Cerebellar nuclear complex (tissue), 1 donor: ENCODE data around the gene TMEM132A.

Source experiments
- DNase-seq, 2 experiments: peaks; one replicate each; lab custom pipeline; 2025; lab: John Stamatoyannopoulos, UW

The TMEM132A gene

GRCh38 chr11:60937811-60938210 lies 13.6 kb downstream of the TMEM132A start:
- no peak for DNase-seq

- DNase-seq: no peak
These were observed 14.2 kb downstream of the TMEM132A start for GRCh38 chr11:60938500-60938899.

GRCh38 chr11:60939301-60939700 lies 15.0 kb downstream of the TMEM132A start:
- no peak for DNase-seq

GRCh38 chr11:60939855-60940254 lies 15.6 kb downstream of the TMEM132A start:
- DNase-seq: no peak

GRCh38 chr11:60941371-60942119 lies 17.3 kb downstream of the TMEM132A start:
- DNase-seq: no peak

GRCh38 chr11:60942219-60942618 lies 18.0 kb downstream of the TMEM132A start:
- no peak for DNase-seq

GRCh38 chr11:60942970-60943565 lies 18.8 kb downstream of the TMEM132A start:
- DNase-seq: no peak

- no peak for DNase-seq
These were observed 20.4 kb downstream of the TMEM132A start for GRCh38 chr11:60944490-60945294.

GRCh38 chr11:60945295-60945667 lies 21.0 kb downstream of the TMEM132A start:
- DNase-seq: no peak

GRCh38 chr11:60946601-60947264 lies 22.5 kb downstream of the TMEM132A start:
- no peak for DNase-seq

- DNase-seq: no peak
These were observed 23.4 kb downstream of the TMEM132A start for GRCh38 chr11:60947700-60948099.

- DNase-seq: no peak
These were observed 24.0 kb downstream of the TMEM132A start for GRCh38 chr11:60948250-60948649.

GRCh38 chr11:60950024-60950423 lies 25.8 kb downstream of the TMEM132A start:
- DNase-seq: no peak

- no peak for DNase-seq
These were observed 26.8 kb downstream of the TMEM132A start for GRCh38 chr11:60950933-60951605.

GRCh38 chr11:60951606-60951903 lies 27.3 kb downstream of the TMEM132A start:
- DNase-seq: no peak

GRCh38 chr11:60951904-60952741 lies 27.9 kb downstream of the TMEM132A start, which contains the start of gene SLC15A3:
SLC15A3 (minus strand) TSS chr11:60952176; CDS start chr11:60951551, 625 bp downstream.
- no peak for DNase-seq

GRCh38 chr11:60952742-60953170 lies 28.5 kb downstream of the TMEM132A start:
- no peak for DNase-seq

GRCh38 chr11:60953781-60954180 lies 29.5 kb downstream of the TMEM132A start:
- no peak for DNase-seq

GRCh38 chr11:60954421-60954820 lies 30.2 kb downstream of the TMEM132A start:
- no peak for DNase-seq

- DNase-seq: no peak
These were observed 31.3 kb downstream of the TMEM132A start for GRCh38 chr11:60955571-60955970.

- DNase-seq: no peak
These were observed 32.9 kb downstream of the TMEM132A start for GRCh38 chr11:60957188-60957587.
